Liver (tissue), 9 donors: ENCODE measurements around the gene ZBP1. TPM values are rescaled to one million over a fixed set of nuclear protein-coding genes. Genes with fewer than 3 reads are reported as not detected.

Source experiments
- DNase-seq: peaks from one replicate; pipeline ENCODE4 v3.0.0-alpha.2; 2017; ENCODE audit warnings: low spot score
- H3K27ac ChIP-seq, 2 donors: one replicate each; pipeline ENCODE4 v1.7.0; 2013; ENCODE audit warnings: inconsistent platforms in 2 of 2, low read length in 2 of 2, control low read depth in 1 of 2, low read depth in 1 of 2, mild to moderate bottlenecking in 1 of 2
- H3K27me3 ChIP-seq, 4 donors: one replicate each; pipeline versions ENCODE4 v1.6.1 to v1.7.0; 2013; ENCODE audit warnings: low read length in 3 of 4, inconsistent platforms in 1 of 4, mild to moderate bottlenecking in 1 of 4, moderate library complexity in 1 of 4; ENCODE audit not compliant: control insufficient read depth in 4 of 4, insufficient read depth in 4 of 4
- H3K36me3 ChIP-seq, 4 donors: one replicate each; pipeline versions ENCODE4 v1.6.1 to v1.7.0; 2013; ENCODE audit warnings: low read length in 3 of 4, mild to moderate bottlenecking in 3 of 4, low read depth in 1 of 4, moderate library complexity in 1 of 4; ENCODE audit not compliant: control insufficient read depth in 4 of 4, insufficient read depth in 3 of 4
- H3K4me1 ChIP-seq, 4 donors: one replicate each; pipeline versions ENCODE4 v1.6.1 to v1.7.0; 2013; ENCODE audit warnings: low read length in 3 of 4, mild to moderate bottlenecking in 3 of 4, moderate library complexity in 1 of 4; ENCODE audit not compliant: control insufficient read depth in 4 of 4, insufficient read depth in 4 of 4
- H3K4me3 ChIP-seq, 3 donors: one replicate each; pipeline versions ENCODE4 v1.6.1 to v1.7.0; 2013; ENCODE audit warnings: low read length in 3 of 3, control low read depth in 1 of 3, low read depth in 1 of 3, mild to moderate bottlenecking in 1 of 3
- H3K9ac ChIP-seq, 2 donors: one replicate each; pipeline ENCODE4 v1.7.0; 2013; ENCODE audit warnings: low read length in 2 of 2, mild to moderate bottlenecking in 2 of 2, moderate library complexity in 2 of 2, control low read depth in 1 of 2, low read depth in 1 of 2
- H3K9me3 ChIP-seq, 4 donors: one replicate each; pipeline versions ENCODE4 v1.6.1 to v1.7.0; 2013; ENCODE audit warnings: low read length in 3 of 4; ENCODE audit not compliant: control insufficient read depth in 4 of 4
- ATF3 ChIP-seq: IDR thresholded peaks from 2 replicates; pipeline ENCODE4 v1.6.1; 2016; ENCODE audit warnings: antibody characterized with exemption
- CTCF ChIP-seq: fragments of 150-350 bp; IDR thresholded peaks from 2 replicates; pipeline ENCODE4 v1.5.1; 2017; ENCODE audit warnings: improper control_type of control experiment, low read depth, low read length; ENCODE audit not compliant: missing input control
- EGR1 ChIP-seq, 2 donors: IDR thresholded peaks; 2 replicates each; pipeline ENCODE4 v1.6.1; 2016 to 2018; ENCODE audit warnings: antibody characterized with exemption in 2 of 2, low read depth in 2 of 2
- FOXA1 ChIP-seq: IDR thresholded peaks from 2 replicates; pipeline ENCODE4 v1.6.1; 2016; ENCODE audit warnings: antibody characterized with exemption
- FOXA2 ChIP-seq: IDR thresholded peaks from 2 replicates; pipeline ENCODE4 v1.6.1; 2016; ENCODE audit warnings: antibody characterized with exemption
- GABPA ChIP-seq, 2 donors: IDR thresholded peaks in 1 of 2; conservative IDR thresholded peaks in 1 of 2; 2 replicates each; pipeline ENCODE4 v1.6.1; 2016; ENCODE audit warnings: antibody characterized with exemption in 2 of 2, mild to moderate bottlenecking in 1 of 2, moderate library complexity in 1 of 2
- HNF4A ChIP-seq, 2 donors: conservative IDR thresholded peaks; 2 replicates each; pipeline ENCODE4 v1.6.1; 2016; ENCODE audit warnings: antibody characterized with exemption in 2 of 2, mild to moderate bottlenecking in 2 of 2
- HNF4G ChIP-seq: IDR thresholded peaks from 2 replicates; pipeline ENCODE4 v1.6.1; 2016; ENCODE audit warnings: antibody characterized with exemption
- JUND ChIP-seq, 2 donors: IDR thresholded peaks; 2 replicates each; pipeline ENCODE4 v1.6.1; 2016; ENCODE audit warnings: antibody characterized with exemption in 2 of 2
- NR2F2 ChIP-seq: IDR thresholded peaks from 2 replicates; pipeline ENCODE4 v1.6.1; 2016; ENCODE audit warnings: antibody characterized with exemption
- RAD21 ChIP-seq, 2 donors: IDR thresholded peaks; 2 replicates each; pipeline ENCODE4 v1.6.1; 2016; ENCODE audit warnings: antibody characterized with exemption in 2 of 2, mild to moderate bottlenecking in 2 of 2
- REST ChIP-seq: IDR thresholded peaks from 2 replicates; pipeline ENCODE4 v1.6.1; 2016; ENCODE audit warnings: antibody characterized with exemption, mild to moderate bottlenecking
- TAF1 ChIP-seq: conservative IDR thresholded peaks from 2 replicates; pipeline ENCODE4 v1.6.1; 2016; ENCODE audit warnings: antibody characterized with exemption, mild to moderate bottlenecking
- YY1 ChIP-seq: IDR thresholded peaks from 2 replicates; pipeline ENCODE4 v1.6.1; 2016; ENCODE audit warnings: antibody characterized with exemption, mild to moderate bottlenecking
- WGBS: extraction: QIAGEN DNeasy Blood & Tissue Kit; methylation state at CpG from one replicate; pipeline ENCODE4 v1.1.7; 2013; 5-methylcytosine and 5-hydroxymethylcytosine counted together
- polyA plus RNA-seq, 2 donors: library from polyadenylated mRNA; stranded (reverse) in 1 of 2; unstranded in 1 of 2; fragments of 200-250 nt in 1 of 2; fragments of >200 nt in 1 of 2; fragmentation: Nextera tagmentation in 1 of 2; extraction: Ambion mirVana in 1 of 2; gene quantifications; one replicate each; pipeline versions ENCODE4 v1.2.1 to v1.2.3, GENCODE V29; 2013 to 2015
- total RNA-seq, 2 donors: library from RNA; depleted of rRNA; stranded (reverse); fragments of >200 nt; gene quantifications; one replicate each; pipeline ENCODE4 v1.2.3, GENCODE V29; 2014
- TF ChIP-seq, protein P1 (sequence below): IDR thresholded peaks from 2 replicates; pipeline ENCODE4 v1.6.1; 2016; ENCODE audit warnings: antibody characterized with exemption
- TF ChIP-seq, protein P2 (sequence below): IDR thresholded peaks from 2 replicates; pipeline ENCODE4 v1.6.1; 2016; ENCODE audit warnings: antibody characterized with exemption
- donor health status: healthy.
- donor health status: healthy.
- donor health status: healthy.
- donor health status: healthy.
- donor health status: healthy.

Gene ZBP1
- total and polyA plus RNA-seq, 4 donors = 0.06 to 0.42 (median 0.13) TPM

- TF ChIP-seq FOXA1 (no peak), RAD21 (IDR thresholded peaks at IDR 0.05) (no peak), HNF4A (conservative IDR thresholded peaks at IDR 0.05) (no peak)
These were observed 2.0 kb upstream of the ZBP1 start (continued) for GRCh38 chr20:57622201-57622570.

DNA sequence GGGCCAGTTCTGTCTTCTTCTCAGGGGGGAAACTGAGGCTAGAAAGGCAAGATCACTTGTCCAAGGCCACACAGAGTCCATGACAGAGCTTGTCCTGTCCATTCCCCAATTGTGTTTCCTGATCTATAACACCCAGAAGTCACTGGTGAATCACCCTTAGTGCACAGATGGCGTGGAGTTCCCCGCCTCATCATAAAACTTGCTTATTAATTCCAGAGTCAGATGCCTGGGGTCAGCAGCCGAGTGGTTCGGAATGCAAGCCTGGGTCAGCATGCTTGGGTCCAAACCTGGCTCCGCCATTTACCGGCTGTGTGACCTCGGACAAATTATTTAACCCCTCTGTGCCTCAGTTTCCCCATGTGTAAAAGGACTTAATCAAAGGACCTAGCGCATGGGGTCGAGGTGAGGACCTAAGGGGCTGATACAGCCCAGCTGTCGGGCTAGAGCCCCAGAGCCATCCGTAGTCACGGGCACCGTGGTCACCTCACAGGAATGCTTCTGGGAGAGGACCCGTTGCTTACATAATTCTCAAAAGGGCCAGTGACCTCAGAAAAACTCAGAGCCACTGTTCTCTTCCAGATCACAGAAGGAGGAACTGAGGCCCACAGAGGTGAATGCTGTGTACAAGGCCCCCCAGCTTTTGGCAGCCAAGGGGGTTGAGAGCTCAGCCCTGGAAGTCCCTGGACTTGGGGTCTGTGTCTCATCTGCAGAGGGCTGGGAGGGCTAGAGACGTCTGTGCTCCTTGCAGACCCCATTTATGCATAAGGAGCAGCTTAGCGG lies 1.4 kb upstream of the ZBP1 start:
- Histone ChIP-seq H3K4me3 (no peak overlapping the region), H3K27me3 (no peaks in the 10 kb centered on the region), H3K27ac (no peak overlapping the region), H3K9me3 (peaks cover 0 to 12% (median 7%) of the 10 kb centered on the region in 4 donors), H3K36me3 (no peaks in the 10 kb centered on the region), H3K9ac (no peak overlapping the region), H3K4me1 (no peaks in the 10 kb centered on the region)
- no peak for TF ChIP-seq CTCF
- no peak for TF ChIP-seq ATF3
- TF ChIP-seq HNF4G = no peak
- TF ChIP-seq YY1 = no peak
- TF ChIP-seq HNF4A (conservative IDR thresholded peaks at IDR 0.05) = no peak
- no peak for TF ChIP-seq GABPA (IDR thresholded peaks at IDR 0.05 in 1 of 2, conservative IDR thresholded peaks at IDR 0.05 in 1 of 2)
- no peak for TF ChIP-seq EGR1 (IDR thresholded peaks at IDR 0.05; ENCODE audit: low read depth in 2 of 2)
- TF ChIP-seq FOXA2 = no peak
- no peak for TF ChIP-seq TAF1
- no peak for TF ChIP-seq RAD21 (IDR thresholded peaks at IDR 0.05)
- no peak for TF ChIP-seq NR2F2
- no peak for TF ChIP-seq JUND (IDR thresholded peaks at IDR 0.05)
- TF ChIP-seq, protein P1, sequence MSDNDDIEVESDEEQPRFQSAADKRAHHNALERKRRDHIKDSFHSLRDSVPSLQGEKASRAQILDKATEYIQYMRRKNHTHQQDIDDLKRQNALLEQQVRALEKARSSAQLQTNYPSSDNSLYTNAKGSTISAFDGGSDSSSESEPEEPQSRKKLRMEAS = no peak
- TF ChIP-seq, protein P2, sequence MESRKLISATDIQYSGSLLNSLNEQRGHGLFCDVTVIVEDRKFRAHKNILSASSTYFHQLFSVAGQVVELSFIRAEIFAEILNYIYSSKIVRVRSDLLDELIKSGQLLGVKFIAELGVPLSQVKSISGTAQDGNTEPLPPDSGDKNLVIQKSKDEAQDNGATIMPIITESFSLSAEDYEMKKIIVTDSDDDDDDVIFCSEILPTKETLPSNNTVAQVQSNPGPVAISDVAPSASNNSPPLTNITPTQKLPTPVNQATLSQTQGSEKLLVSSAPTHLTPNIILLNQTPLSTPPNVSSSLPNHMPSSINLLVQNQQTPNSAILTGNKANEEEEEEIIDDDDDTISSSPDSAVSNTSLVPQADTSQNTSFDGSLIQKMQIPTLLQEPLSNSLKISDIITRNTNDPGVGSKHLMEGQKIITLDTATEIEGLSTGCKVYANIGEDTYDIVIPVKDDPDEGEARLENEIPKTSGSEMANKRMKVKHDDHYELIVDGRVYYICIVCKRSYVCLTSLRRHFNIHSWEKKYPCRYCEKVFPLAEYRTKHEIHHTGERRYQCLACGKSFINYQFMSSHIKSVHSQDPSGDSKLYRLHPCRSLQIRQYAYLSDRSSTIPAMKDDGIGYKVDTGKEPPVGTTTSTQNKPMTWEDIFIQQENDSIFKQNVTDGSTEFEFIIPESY = no peak
- no peak for TF ChIP-seq REST
- no peak for TF ChIP-seq FOXA1
- no peak for DNase-seq
- 74% methylated on average over 16 of the region's 16 CpGs for WGBS
